ENCODE results near the gene LRRC36.

LRRC36 gene

GRCh38 chr16:67333315-67333714, 6.7 kb downstream of the LRRC36 start:
- DNase-seq (ENCODE audit: low spot score) (no peak), ATAC-seq (ENCODE audit: low read depth) (no peak)
- Histone ChIP-seq H3K4me3 (ENCODE audit: severe bottlenecking) (no peak overlapping the region), H3K27ac (ENCODE audit: poor library complexity, severe bottlenecking) (no peak overlapping the region), H3K27me3 (ENCODE audit: insufficient read depth, poor library complexity, severe bottlenecking) (no peaks in the 10 kb centered on the region), H3K4me1 (ENCODE audit: insufficient read depth, poor library complexity, severe bottlenecking) (peaks cover 15% of the 10 kb centered on the region), H3K9me3 (ENCODE audit: severe bottlenecking) (peaks cover 3% of the 10 kb centered on the region), H3K36me3 (ENCODE audit: low read depth) (no peaks in the 10 kb centered on the region; the same call in 1 of the 2 replicates)
- TF ChIP-seq, protein P1, sequence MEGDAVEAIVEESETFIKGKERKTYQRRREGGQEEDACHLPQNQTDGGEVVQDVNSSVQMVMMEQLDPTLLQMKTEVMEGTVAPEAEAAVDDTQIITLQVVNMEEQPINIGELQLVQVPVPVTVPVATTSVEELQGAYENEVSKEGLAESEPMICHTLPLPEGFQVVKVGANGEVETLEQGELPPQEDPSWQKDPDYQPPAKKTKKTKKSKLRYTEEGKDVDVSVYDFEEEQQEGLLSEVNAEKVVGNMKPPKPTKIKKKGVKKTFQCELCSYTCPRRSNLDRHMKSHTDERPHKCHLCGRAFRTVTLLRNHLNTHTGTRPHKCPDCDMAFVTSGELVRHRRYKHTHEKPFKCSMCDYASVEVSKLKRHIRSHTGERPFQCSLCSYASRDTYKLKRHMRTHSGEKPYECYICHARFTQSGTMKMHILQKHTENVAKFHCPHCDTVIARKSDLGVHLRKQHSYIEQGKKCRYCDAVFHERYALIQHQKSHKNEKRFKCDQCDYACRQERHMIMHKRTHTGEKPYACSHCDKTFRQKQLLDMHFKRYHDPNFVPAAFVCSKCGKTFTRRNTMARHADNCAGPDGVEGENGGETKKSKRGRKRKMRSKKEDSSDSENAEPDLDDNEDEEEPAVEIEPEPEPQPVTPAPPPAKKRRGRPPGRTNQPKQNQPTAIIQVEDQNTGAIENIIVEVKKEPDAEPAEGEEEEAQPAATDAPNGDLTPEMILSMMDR (IDR thresholded peaks at IDR 0.05; ENCODE audit: poor library complexity, severe bottlenecking) = no peak

GRCh38 chr16:67336116-67336515, 9.5 kb downstream of the LRRC36 start:
- Histone ChIP-seq H3K27ac (ENCODE audit: poor library complexity, severe bottlenecking) (no peak overlapping the region), H3K9me3 (ENCODE audit: severe bottlenecking) (peaks cover 3% of the 10 kb centered on the region), H3K27me3 (ENCODE audit: insufficient read depth, poor library complexity, severe bottlenecking) (no peaks in the 10 kb centered on the region), H3K36me3 (ENCODE audit: low read depth) (no peaks in the 10 kb centered on the region; the same call in 1 of the 2 replicates), H3K4me3 (ENCODE audit: severe bottlenecking) (no peak overlapping the region), H3K4me1 (ENCODE audit: insufficient read depth, poor library complexity, severe bottlenecking) (peaks cover 4% of the 10 kb centered on the region)
- ATAC-seq (ENCODE audit: low read depth) (no peak), DNase-seq (ENCODE audit: low spot score) (no peak)
- TF ChIP-seq, protein P1 (IDR thresholded peaks at IDR 0.05; ENCODE audit: poor library complexity, severe bottlenecking) = no peak

- DNase-seq (ENCODE audit: low spot score) = no peak
- no peak for ATAC-seq (ENCODE audit: low read depth)
- H3K27me3 ChIP-seq (ENCODE audit: insufficient read depth, poor library complexity, severe bottlenecking) = no peaks in the 10 kb centered on the region
- H3K9me3 ChIP-seq (ENCODE audit: severe bottlenecking) = peaks cover 3% of the 10 kb centered on the region
- no peak overlapping the region for H3K4me3 ChIP-seq (ENCODE audit: severe bottlenecking)
- H3K4me1 ChIP-seq (ENCODE audit: insufficient read depth, poor library complexity, severe bottlenecking) = peaks cover 4% of the 10 kb centered on the region
- TF ChIP-seq, protein P1 (IDR thresholded peaks at IDR 0.05; ENCODE audit: poor library complexity, severe bottlenecking) = no peak
- H3K27ac ChIP-seq (ENCODE audit: poor library complexity, severe bottlenecking) = no peak overlapping the region
- no peaks in the 10 kb centered on the region; the same call in 1 of the 2 replicates for H3K36me3 ChIP-seq (ENCODE audit: low read depth)
Measured at GRCh38 chr16:67336648-67337047, 10.0 kb downstream of the LRRC36 start.

- peaks cover 4% of the 10 kb centered on the region for H3K4me1 ChIP-seq (ENCODE audit: insufficient read depth, poor library complexity, severe bottlenecking)
- H3K27ac ChIP-seq (ENCODE audit: poor library complexity, severe bottlenecking) = no peak overlapping the region
- no peak for DNase-seq (ENCODE audit: low spot score)
- peak; percentile 58; the same call in 1 of the 3 replicates for ATAC-seq (ENCODE audit: low read depth)
- TF ChIP-seq, protein P1 (IDR thresholded peaks at IDR 0.05; ENCODE audit: poor library complexity, severe bottlenecking) = peak; percentile 51
- no peaks in the 10 kb centered on the region for H3K27me3 ChIP-seq (ENCODE audit: insufficient read depth, poor library complexity, severe bottlenecking)
- peaks cover 3% of the 10 kb centered on the region for H3K9me3 ChIP-seq (ENCODE audit: severe bottlenecking)
- no peak overlapping the region for H3K4me3 ChIP-seq (ENCODE audit: severe bottlenecking)
- no peaks in the 10 kb centered on the region; the same call in 1 of the 2 replicates for H3K36me3 ChIP-seq (ENCODE audit: low read depth)
Measured at GRCh38 chr16:67339453-67339852, 12.8 kb downstream of the LRRC36 start.

DNA sequence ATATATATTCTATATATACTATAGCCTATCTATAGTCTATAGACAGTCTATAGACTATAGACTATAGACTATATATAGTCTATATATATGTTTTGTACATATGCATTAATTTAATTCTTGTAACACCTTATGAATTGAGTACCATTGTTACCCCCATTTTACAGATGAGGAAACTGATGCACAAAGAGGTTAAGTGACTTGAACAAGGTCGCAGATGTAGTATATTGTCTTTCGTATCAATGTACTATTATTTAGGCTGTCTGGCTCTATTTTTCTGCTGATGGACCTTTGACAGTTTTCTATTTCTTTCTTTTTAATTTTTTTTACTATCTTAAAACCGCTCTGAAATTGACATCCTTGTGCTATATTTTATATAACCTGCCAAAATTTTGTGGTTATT, 14.6 kb downstream of the LRRC36 start:
- no peaks in the 10 kb centered on the region; the same call in 1 of the 2 replicates for H3K36me3 ChIP-seq (ENCODE audit: low read depth)
- no peaks in the 10 kb centered on the region for H3K27me3 ChIP-seq (ENCODE audit: insufficient read depth, poor library complexity, severe bottlenecking)
- TF ChIP-seq, protein P1 (IDR thresholded peaks at IDR 0.05; ENCODE audit: poor library complexity, severe bottlenecking) = no peak
- no peaks in the 10 kb centered on the region for H3K9me3 ChIP-seq (ENCODE audit: severe bottlenecking)
- DNase-seq (ENCODE audit: low spot score) = no peak
- H3K4me1 ChIP-seq (ENCODE audit: insufficient read depth, poor library complexity, severe bottlenecking) = peaks cover 6% of the 10 kb centered on the region
- H3K4me3 ChIP-seq (ENCODE audit: severe bottlenecking) = no peak overlapping the region
- no peak for ATAC-seq (ENCODE audit: low read depth)
- H3K27ac ChIP-seq (ENCODE audit: poor library complexity, severe bottlenecking) = no peak overlapping the region

All from RWPE2 (cell line).